ENCODE results near the gene HELZ2. TPM values are rescaled to one million over a fixed set of nuclear protein-coding genes. Genes with fewer than 3 reads are reported as not detected.

HELZ2 gene
- total RNA-seq, 2 experiments from 2014 or later: 6.5 to 8.3 TPM

DNA sequence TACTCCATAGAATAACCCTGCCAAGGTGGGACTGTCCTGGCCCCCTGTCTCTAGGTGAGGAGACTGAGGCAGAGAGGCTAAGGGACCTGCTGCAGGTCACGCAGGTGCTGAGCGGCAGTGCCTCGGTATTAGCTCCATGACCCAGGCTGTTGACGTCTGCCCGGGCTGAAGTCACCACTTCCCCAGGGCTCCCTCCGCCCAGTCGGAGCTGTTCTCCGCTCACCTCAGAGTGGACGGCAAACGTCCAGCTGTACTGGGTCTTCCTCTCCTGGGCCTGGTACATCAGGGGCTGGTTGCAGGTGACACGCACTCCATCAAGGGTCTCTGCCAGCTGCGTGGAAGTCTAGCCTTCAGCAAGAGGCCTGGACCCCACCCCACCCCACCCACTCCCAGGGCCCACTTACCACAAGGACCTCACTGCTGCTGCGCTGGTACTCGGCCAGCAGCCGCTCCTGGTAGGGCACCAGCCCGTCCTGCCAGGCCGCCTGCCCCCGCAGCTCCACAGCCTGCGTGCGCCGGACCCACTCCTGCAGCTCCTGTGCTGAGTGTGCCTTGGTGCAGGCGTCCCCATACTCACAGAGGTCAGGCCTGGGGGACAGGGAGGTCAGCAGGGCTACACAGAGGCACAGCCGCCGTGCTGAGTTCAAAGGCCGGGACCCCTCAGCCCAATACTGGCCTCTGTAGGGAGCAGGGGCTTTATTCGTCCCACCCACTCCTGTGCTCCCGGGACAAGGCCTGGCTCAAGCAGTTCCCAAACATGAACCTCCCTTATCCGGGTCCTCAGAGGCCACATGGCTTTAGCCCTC is 3.6 kb downstream of the HELZ2 start:
- no TSS peak for BruUV-seq (replicated peaks)
- Histone ChIP-seq H3K36me3 (ENCODE audit: insufficient read depth, low read length) (no peaks in the 10 kb centered on the region), H2AFZ (ENCODE audit: low read length) (no peak overlapping the region), H3K9me3 (ENCODE audit: low read length) (no peaks in the 10 kb centered on the region), H4K20me1 (ENCODE audit: insufficient read depth, low read length) (no peaks in the 10 kb centered on the region), H3K4me2 (ENCODE audit: low read length) (no peak overlapping the region), H3K27ac (ENCODE audit: low read depth, low read length, poor library complexity, severe bottlenecking) (no peak overlapping the region), H3K9me2 (ENCODE audit: insufficient read depth, low read length) (no peaks in the 10 kb centered on the region), H3K4me3 (ENCODE audit: low read depth, low read length, poor library complexity, severe bottlenecking) (no peak overlapping the region), H3K4me1 (ENCODE audit: insufficient read depth, low read length, poor library complexity, severe bottlenecking) (peaks cover 18% of the 10 kb centered on the region), H3K79me2 (ENCODE audit: insufficient read depth, low read depth, low read length) (no peaks in the 10 kb centered on the region)
- ChIA-PET POLR2A (no interaction called here), CTCF (ENCODE audit: unreplicated experiment) (interaction anchor here (1.1 kb wide), 1 partner anchor 74 kb away, joined by 16 read pairs; no protein-coding TSS in a partner anchor)
- DNase-seq (ENCODE audit: low spot score): no peak
- intact Hi-C loops (cut with micrococcal nuclease; ENCODE audit: unreplicated experiment): no loop called here
- TF ChIP-seq EZH2phosphoT487 (IDR thresholded peaks at IDR 0.05; ENCODE audit: borderline replicate concordance, low read depth, low read length): no peak
- TF ChIP-seq, protein P1, sequence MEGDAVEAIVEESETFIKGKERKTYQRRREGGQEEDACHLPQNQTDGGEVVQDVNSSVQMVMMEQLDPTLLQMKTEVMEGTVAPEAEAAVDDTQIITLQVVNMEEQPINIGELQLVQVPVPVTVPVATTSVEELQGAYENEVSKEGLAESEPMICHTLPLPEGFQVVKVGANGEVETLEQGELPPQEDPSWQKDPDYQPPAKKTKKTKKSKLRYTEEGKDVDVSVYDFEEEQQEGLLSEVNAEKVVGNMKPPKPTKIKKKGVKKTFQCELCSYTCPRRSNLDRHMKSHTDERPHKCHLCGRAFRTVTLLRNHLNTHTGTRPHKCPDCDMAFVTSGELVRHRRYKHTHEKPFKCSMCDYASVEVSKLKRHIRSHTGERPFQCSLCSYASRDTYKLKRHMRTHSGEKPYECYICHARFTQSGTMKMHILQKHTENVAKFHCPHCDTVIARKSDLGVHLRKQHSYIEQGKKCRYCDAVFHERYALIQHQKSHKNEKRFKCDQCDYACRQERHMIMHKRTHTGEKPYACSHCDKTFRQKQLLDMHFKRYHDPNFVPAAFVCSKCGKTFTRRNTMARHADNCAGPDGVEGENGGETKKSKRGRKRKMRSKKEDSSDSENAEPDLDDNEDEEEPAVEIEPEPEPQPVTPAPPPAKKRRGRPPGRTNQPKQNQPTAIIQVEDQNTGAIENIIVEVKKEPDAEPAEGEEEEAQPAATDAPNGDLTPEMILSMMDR (conservative IDR thresholded peaks at IDR 0.05; ENCODE audit: low read length): no peak

DNA sequence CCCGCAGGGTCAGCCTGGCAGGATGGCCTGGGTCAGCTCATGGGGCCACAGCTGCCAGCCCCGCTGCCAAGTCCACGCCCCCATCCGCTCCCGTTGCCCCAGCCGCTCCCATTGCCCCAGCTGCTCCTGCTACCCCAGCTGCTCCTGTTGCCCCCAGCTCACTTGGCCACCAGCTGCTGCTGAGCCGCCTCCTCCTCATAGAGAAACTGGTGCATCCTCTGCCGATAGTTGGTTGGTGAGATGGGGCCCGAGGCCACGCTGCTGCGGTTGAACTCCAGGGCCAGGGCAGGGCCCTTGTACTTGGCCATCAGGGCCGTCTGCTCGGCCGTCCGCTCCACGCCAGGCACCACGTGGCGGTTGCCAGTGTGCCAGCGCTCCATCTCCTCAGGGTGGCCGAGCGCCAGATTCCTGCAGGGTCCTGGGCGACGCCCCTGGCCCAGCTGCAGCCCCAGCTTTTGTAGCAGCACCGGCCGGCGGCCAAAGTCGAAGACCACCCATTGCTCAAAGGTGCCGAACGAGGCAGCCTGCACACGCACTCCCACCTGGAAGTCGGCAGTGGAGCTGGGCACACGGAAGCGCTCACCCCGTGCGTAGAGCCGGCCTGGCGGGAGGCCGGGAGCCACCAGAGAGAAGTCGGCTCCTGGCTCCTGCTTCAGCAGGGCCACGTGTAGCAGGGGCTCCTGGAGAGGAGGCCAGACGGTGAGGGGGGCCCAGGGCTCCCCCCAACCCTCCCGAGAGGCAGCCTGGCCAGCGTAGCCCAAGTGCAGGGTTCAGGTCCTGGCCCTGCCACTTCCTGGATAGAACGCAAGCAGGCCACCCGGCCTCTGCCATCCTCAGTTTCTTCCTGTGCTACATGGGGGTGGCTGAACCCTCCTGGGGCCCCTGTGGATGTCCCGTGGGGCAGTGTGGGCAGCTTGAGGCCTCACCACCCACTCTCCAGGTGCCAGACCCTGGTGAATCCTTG is 4.8 kb downstream of the HELZ2 start:
- Histone ChIP-seq H3K9me2 (ENCODE audit: insufficient read depth, low read length) (no peaks in the 10 kb centered on the region), H3K36me3 (ENCODE audit: insufficient read depth, low read length) (no peaks in the 10 kb centered on the region), H3K4me3 (ENCODE audit: low read depth, low read length, poor library complexity, severe bottlenecking) (no peak overlapping the region), H3K79me2 (ENCODE audit: insufficient read depth, low read depth, low read length) (no peaks in the 10 kb centered on the region), H2AFZ (ENCODE audit: low read length) (no peak overlapping the region), H3K4me1 (ENCODE audit: insufficient read depth, low read length, poor library complexity, severe bottlenecking) (peaks cover 13% of the 10 kb centered on the region), H3K9me3 (ENCODE audit: low read length) (no peaks in the 10 kb centered on the region), H3K27ac (ENCODE audit: low read depth, low read length, poor library complexity, severe bottlenecking) (no peak overlapping the region), H4K20me1 (ENCODE audit: insufficient read depth, low read length) (no peaks in the 10 kb centered on the region), H3K4me2 (ENCODE audit: low read length) (no peak overlapping the region)
- DNase-seq (ENCODE audit: low spot score): no peak
- no TSS peak for BruUV-seq (replicated peaks)
- intact Hi-C loops (cut with micrococcal nuclease; ENCODE audit: unreplicated experiment): no loop called here
- TF ChIP-seq, protein P1 (conservative IDR thresholded peaks at IDR 0.05; ENCODE audit: low read length): no peak
- no peak for TF ChIP-seq EZH2phosphoT487 (IDR thresholded peaks at IDR 0.05; ENCODE audit: borderline replicate concordance, low read depth, low read length)
- ChIA-PET POLR2A (no interaction called here), CTCF (ENCODE audit: unreplicated experiment) (interaction anchor here (0.6 to 1.1 kb wide), 2 partner anchors 27 to 73 kb away, joined by 11 to 16 read pairs; no protein-coding TSS in a partner anchor)
